ENCODE data around the gene RFLNA. TPM values are rescaled to one million over a fixed set of nuclear protein-coding genes. Genes with fewer than 3 reads are reported as not detected.

Gene RFLNA
- total and polyA plus RNA-seq, 11 donors, result 0.06 to 0.63 (median 0.22) TPM; not detected in 5

- H3K27me3 ChIP-seq, result peaks cover 0 to 16% (median 1%) of the 10 kb centered on the region in 9 donors
- no peak for ATAC-seq
These were observed 11.6 kb upstream of the RFLNA start for GRCh38 chr12:124283326-124283725.

GRCh38 chr12:124284368-124284767, 10.5 kb upstream of the RFLNA start:
- H3K27ac ChIP-seq, result no peak overlapping the region
- ATAC-seq (no peak), DNase-seq (no peak)
- H3K36me3 ChIP-seq, result no peaks in the 10 kb centered on the region
- H3K27me3 ChIP-seq, result peaks cover 0 to 10% (median 0%) of the 10 kb centered on the region in 9 donors
- peaks cover 0 to 26% (median 12%) of the 10 kb centered on the region in 12 donors for H3K9me3 ChIP-seq
- H3K4me1 ChIP-seq, result peaks cover 0 to 17% (median 4%) of the 10 kb centered on the region in 12 donors
- TF ChIP-seq, protein P1, sequence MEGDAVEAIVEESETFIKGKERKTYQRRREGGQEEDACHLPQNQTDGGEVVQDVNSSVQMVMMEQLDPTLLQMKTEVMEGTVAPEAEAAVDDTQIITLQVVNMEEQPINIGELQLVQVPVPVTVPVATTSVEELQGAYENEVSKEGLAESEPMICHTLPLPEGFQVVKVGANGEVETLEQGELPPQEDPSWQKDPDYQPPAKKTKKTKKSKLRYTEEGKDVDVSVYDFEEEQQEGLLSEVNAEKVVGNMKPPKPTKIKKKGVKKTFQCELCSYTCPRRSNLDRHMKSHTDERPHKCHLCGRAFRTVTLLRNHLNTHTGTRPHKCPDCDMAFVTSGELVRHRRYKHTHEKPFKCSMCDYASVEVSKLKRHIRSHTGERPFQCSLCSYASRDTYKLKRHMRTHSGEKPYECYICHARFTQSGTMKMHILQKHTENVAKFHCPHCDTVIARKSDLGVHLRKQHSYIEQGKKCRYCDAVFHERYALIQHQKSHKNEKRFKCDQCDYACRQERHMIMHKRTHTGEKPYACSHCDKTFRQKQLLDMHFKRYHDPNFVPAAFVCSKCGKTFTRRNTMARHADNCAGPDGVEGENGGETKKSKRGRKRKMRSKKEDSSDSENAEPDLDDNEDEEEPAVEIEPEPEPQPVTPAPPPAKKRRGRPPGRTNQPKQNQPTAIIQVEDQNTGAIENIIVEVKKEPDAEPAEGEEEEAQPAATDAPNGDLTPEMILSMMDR (IDR thresholded peaks at IDR 0.05), result no peak
- TF ChIP-seq POLR2A (IDR thresholded peaks at IDR 0.05), result no peak
- 90 to 95% (median 94%) methylated on average over 5 of the region's 5 CpGs for WGBS, 4 donors
- H3K4me3 ChIP-seq, result no peak overlapping the region
- intact Hi-C loops (cut with DNase I), result no loop called here

More at GRCh38 chr12:124283326-124283725, 11.6 kb upstream of the RFLNA start:
- 46 to 58% (median 48%) methylated on average over 7 of the region's 7 CpGs for WGBS, 4 donors
- no peak overlapping the region for H3K4me3 ChIP-seq
- peaks cover 0 to 13% (median 0%) of the 10 kb centered on the region in 12 donors for H3K4me1 ChIP-seq
- H3K36me3 ChIP-seq, result no peaks in the 10 kb centered on the region
- peaks cover 0 to 23% (median 12%) of the 10 kb centered on the region in 12 donors for H3K9me3 ChIP-seq
- no peak for TF ChIP-seq POLR2A (IDR thresholded peaks at IDR 0.05)
- TF ChIP-seq, protein P1 (IDR thresholded peaks at IDR 0.05), result no peak
- no peak overlapping the region for H3K27ac ChIP-seq
- intact Hi-C loops (cut with DNase I), result no loop called here
- DNase-seq, result no peak

GRCh38 chr12:124286414-124286813, 8.5 kb upstream of the RFLNA start:
- intact Hi-C loops (cut with DNase I), result no loop called here
- Histone ChIP-seq H3K27ac (no peak overlapping the region), H3K9me3 (peaks cover 0 to 21% (median 12%) of the 10 kb centered on the region in 12 donors), H3K36me3 (no peaks in the 10 kb centered on the region), H3K27me3 (peaks cover 0 to 2% (median 0%) of the 10 kb centered on the region in 9 donors), H3K4me3 (no peak overlapping the region), H3K4me1 (peaks cover 0 to 20% (median 6%) of the 10 kb centered on the region in 12 donors)
- WGBS, 4 donors, result 67 to 72% (median 71%) methylated on average over 8 of the region's 8 CpGs
- ATAC-seq, result no peak
- peak in 1 of 5 donors; percentile 42 for DNase-seq
- TF ChIP-seq, protein P1 (IDR thresholded peaks at IDR 0.05), result no peak
- no peak for TF ChIP-seq POLR2A (IDR thresholded peaks at IDR 0.05)

DNA sequence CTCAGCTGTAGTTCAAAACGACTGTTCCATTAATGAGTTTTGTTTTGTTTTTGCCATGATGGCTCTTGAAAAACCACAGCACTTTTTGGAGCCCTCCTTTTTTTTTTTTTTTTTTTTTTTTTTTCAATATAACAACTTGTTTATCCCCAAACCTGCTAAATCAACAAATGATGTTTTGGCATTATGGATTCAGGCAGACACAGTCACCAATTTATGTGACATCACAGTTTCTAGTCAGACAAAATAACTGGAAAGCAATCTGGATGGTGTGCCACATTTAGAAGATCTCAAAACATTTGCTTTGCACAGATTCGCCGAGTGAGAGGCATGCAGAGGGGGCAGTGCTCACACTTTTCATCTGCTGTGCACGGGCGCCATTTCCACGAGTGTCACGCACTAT, 7.9 kb upstream of the RFLNA start:
- intact Hi-C loops (cut with DNase I), result no loop called here
- Histone ChIP-seq H3K27me3 (peaks cover 0 to 2% (median 0%) of the 10 kb centered on the region in 9 donors), H3K4me1 (peaks cover 0 to 20% (median 6%) of the 10 kb centered on the region in 12 donors), H3K9me3 (peaks cover 0 to 21% (median 12%) of the 10 kb centered on the region in 12 donors), H3K27ac (no peak overlapping the region), H3K36me3 (no peaks in the 10 kb centered on the region), H3K4me3 (no peak overlapping the region)
- no peak for TF ChIP-seq POLR2A (IDR thresholded peaks at IDR 0.05)
- no peak for ATAC-seq
- WGBS, 4 donors, result 81 to 85% (median 84%) methylated on average over 7 of the region's 7 CpGs
- peak in 1 of 5 donors; percentile 27 for DNase-seq
